Astrocyte of the hippocampus (primary cell): ENCODE data around the gene RAB3B.
"Not testable (repeated sequence)": the region's sequence is repeated elsewhere in the genome, so short reads cannot be mapped to it uniquely, and the experiment has no call there.

Experiments used
- DNase-seq: peaks from one replicate; pipeline ENCODE4 v3.0.0; 2011; ENCODE audit warnings: low read depth, low spot score

RAB3B gene

DNA sequence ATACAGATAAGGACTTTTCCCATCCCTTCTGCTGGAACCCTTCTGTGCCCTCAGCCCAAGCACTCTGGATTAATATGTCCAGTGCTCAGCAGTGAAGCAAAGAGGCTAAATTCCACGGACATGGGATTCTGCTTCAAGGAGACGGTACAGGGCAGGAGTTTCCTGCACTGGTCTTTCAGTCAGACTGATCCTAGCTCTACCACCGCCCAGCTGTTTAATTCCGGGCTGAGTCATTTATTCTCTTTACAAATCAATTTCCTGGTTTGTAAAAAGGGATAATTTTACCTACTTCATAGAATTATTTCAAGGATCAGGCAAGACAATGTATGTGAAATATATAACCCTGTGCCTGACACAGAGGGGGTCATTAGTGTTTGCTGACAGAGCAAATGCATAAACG is 70.4 kb downstream of the RAB3B start:
- DNase-seq = no peak

DNA sequence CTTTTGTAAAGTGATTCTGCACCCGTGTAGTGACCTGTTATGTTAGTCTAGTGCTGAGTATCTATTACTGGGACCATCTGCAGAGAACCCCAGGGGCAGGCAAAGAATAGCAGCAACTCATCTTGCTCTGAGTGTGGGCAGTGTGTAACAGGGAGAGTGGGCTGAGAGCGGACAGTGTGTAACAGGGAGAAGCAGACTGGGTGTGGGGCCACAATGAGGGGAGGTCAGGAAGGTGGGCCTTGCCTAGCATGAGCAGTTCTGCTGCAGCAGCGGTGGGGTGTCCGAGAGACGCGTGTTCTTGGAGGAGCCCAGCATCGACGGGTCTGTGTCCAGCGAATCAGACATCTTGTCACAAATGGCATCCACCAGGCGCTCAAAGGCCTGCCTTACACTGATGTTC is 70.8 kb downstream of the RAB3B start:
- DNase-seq = no peak

DNA sequence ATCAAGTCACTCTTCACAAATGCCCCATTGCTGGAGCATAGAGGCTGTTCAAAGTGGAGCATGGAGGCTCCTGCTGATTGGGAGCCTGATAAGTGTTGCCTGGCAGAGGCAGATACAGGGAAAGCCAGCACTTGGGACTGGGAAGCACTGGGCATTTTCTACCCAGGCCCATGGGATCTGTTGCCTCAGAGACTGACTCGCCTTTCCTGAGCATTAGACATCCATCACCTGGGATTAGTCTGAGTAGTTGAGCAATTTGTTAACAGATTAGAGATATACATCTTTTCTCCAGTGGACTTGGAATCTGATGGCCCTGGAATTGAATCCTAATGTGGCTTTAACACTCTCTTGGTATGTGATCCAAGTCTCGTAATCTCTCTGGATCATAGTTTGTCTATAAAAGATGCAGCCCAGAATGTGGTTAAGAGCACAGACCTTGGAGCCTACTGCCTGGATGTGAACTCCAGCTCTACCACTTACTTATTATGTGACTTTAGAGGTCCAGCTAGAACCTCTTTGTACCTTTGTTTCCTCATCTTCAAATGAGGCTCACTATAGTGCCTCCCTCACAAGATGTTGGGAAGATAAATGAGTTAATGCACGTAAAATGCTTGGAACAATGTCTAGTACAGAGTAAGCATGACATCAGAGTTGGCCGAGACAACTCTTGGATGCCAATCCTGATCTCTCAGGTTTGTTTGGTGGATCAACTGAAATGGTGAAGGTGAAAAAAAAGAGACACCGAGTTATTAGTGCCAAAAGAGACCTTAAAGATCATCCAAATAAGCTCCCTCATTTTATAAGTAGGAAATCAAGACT is 73.7 kb downstream of the RAB3B start:
- DNase-seq = no peak

DNA sequence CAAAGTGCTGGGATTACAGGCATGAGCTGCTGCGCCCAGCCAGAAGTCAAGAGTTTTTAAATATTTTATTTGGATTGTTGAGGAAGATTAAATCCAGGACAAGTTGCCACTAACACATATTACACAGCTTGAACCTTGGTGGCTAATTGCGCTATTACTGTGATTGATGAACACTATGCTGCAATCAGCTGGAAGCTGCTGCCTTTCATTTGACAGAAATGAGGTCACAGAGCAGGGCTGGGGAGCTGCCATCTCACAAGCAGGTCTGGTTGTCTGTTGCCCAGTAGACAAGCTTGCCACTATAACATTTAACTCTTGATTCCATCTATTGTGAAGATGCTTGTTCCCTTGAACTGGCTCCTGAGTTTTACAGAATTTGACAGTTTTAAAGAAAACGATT is 74.5 kb downstream of the RAB3B start:
- DNase-seq = no peak

DNA sequence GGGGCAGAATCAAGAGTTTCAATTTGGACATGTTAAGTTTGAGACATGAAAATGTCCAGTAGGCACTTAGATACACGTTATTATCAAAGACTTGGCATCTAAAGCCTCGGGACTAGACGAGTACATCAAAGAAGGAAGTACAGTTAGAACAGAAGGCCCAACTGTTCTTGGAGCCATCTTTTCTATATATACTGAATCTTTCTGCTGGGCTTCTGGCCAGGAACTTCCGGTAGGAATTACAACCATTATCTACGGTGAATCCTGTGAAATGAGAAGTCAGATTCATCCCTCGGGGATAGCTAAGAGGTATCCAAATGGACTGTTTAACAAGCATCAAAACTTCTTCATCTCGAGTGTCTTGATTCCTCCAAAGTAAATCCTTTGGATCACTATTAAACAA is 77.6 kb downstream of the RAB3B start:
- no peak for DNase-seq

DNA sequence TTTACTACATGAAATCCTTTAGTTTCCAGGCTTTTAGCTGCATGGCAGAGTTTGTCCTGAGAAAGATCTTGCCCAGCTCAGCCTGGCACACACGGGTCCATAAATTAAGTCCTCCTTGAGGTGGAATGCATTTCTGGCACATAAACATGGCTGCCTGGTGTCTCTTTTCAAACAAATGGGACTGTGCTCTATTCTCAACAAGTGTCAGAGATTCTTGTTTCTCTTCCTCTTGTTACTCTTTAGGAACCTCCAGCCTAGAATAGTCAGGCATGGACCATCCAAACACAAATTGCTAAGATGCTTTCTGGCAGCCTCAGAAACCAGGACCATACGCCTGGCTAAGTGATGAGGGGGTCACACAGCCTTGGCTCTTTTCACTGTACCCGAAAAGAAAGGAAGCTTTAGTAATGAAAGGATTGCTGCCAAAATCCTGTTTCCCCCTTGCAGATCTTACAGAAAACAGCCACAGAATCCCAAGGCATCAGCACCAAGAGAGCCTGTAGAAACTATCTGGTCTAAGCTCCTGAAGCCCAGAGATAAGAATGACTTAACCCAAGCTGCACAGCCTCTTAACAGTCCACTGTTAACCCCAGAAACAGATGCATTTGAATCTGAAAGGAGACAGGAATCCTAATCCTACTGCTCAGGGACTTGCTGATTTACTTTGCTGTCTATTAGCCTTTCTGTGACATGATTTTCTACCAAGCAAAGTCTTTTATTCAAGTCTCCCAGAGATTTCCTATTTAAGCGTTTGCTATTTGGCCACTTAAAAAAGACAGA is 80.1 kb downstream of the RAB3B start:
- DNase-seq = no peak

DNA sequence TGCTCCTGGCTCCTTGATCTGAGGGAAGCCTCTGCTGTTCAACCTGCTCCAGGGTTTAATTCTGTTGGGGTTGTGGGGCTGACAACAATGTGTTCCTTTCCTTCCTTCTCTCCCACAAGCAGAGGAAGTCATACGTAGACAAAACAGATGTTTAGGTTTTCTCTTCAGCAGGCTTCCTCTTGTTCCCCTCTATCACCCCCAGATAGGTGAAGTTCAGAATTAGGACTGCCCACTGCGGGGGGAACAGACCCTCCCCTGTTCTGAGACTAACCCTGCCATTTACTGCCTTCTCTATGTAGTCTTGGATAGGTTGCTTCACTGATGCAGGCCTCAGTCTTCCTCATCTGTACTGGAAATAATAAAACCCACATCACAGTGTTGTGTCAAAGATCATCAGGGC is 82.0 kb downstream of the RAB3B start:
- DNase-seq = no peak

DNA sequence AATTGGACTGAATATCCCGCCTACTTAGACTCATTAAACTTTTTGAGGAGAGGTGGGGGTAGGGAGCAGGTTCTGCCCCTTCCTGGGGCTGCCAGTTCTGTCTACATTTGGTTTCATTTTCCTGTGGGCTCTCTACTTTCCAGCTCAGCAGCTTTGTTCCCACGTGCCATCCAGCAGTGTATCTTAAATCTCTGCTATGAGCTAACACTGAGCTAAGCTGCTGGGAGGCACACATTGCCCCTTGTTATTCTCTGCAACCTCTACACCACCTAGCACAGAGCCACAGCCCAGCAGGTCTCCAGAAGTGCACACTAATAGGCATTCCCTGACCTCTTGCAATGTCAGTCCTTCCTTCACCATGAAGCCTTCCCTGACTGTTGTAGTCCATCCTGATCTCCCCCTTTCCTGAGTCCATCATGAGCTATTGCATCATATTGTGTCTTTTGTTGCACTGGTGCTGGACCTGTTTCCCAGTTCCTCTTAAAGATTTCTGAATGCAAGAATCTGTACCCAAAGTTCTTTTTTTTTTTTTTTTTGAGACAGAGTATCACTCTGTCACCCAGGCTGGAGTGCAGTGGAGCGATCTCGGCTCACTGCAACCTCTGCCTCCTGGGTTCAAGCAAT is 83.3 kb downstream of the RAB3B start:
- DNase-seq = no peak

DNA sequence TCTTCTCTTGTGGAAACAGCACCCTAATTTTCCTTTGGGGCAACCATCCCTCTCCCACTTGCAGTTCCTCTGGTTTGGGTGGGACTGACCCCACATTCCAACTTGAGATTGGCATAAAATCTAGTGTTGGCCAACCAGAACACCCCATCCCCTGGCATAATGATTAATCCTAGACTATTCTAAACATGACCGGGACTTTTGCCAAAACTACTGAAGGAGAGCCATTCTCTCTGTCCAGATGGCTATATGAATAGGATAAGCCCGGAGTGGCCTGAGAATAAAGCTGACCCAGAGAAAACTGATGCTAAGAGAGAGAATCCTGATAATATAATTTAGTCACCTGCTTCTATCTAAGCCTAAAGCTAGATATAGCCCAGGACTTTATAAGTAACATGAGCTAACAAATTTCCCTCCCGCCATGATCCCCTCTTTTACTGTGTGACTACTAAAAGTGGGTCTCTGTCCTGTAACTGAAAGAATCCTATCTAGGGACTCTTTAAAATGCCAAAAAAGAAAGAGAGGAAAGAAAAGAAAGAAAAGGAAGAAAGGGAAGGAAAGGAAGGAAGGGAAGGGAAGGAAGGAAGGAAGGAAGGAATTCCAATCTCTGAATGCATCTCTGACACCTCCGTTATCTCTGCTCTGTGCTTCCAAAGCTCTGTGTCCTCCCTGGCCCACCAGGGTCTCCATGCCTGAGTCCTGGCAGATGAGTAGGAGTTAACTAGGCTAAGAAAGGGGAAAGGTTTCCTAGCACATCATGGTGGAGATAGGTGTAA is 84.0 kb downstream of the RAB3B start:
- peak; percentile 54 for DNase-seq

DNA sequence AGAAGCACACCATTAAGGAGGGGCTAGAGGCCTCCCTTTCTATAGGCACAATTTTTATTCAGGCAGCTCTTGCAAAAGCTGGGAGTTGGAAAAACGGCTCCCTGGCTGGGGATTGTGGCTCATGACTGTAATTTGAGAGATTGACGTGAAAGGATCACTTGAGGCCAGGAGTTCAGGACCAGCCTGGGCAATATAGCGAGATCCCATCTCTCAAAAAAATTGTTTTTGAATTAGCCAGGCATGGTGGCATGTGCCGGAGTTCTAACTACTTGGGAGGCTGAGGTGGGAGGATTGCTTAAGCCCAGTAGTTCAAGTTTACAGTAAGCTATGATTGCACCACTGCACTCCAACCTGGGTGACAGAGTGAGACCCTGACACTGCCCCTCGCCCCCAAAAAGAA is 88.0 kb downstream of the RAB3B start:
- DNase-seq = no peak

DNA sequence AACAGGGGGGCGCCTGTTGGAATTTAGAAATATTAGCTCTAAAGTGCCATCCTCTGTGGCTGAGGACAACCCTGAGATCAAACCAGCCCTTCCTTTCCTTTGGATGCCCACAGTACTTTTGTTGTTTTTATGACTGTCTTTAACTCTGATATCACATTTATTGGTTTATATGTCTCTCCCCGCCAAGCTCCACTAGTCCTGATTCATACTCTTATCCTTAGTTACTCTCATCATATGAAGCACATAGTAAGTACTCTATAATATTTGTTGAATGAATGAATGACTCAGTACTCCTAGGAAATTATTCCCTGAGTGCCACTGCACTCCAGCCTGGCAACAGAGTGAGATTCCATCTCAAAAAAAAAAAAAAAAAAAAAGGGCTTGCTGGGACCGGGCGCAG is 89.3 kb downstream of the RAB3B start:
- no peak for DNase-seq

DNA sequence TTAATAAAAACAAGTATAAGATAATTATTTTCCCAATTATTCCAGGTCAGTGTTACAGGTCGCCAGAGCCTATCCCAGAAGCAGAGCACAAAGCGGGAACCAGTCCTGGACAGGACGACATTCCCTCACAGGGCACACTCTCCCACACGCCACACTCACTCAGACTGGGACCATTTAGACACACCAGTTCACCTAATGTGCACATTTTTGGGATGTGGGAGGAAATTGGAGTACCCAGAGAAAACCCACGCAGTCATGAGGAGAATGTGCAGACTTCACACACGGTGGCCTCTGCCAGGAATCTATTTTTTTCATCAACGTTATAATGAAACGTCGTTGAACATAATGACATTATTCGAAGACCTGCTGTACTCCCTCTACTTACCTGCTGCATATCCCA is 91.5 kb downstream of the RAB3B start:
- no peak for DNase-seq

DNA sequence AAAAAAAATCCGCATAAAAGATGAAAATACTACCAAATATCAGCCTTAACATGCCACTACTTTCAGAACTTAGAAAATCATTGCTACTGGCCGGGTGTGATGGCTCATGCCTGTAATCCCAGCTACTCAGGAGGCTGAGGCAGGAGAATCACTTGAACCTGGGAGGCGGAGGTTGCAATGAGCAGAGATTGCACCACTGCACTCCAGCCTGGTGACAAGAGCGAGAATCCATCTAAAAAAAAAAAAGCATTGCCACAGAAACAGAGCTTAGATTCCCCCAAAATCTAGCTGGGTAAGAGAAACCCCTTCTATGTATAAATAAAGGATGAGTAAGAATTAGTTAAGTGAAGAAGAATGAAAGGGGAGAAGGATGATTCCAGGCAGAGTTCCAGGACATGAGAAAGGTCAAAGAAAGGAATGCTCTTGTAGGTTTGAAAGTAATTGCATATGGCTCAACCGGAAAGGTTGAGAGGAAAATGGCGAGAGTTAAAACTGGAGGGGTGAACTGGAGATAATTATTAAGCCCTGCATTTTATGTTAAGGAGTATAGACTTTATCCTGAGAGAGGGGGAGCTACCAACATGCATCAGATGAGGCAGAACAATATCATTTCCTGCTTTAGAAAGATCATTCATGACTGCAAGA is 92.3 kb downstream of the RAB3B start:
- peak; percentile 42 for DNase-seq

DNA sequence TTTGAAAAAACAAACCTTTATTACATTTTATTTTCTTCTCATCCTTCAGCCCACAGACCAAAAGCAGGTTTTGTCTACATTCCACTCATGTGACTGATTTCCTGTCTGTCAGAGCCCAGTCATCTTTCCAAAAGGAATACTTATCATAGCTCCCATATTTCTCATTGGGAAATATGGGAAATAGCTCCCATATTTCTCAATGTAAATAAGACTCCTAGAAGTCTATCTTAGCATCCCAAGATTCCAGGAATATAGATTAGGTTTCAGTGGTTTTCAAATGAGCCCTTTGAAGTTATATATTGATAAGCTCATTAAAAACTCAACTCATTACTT is 92.8 kb downstream of the RAB3B start:
- peak; percentile 58 for DNase-seq

DNA sequence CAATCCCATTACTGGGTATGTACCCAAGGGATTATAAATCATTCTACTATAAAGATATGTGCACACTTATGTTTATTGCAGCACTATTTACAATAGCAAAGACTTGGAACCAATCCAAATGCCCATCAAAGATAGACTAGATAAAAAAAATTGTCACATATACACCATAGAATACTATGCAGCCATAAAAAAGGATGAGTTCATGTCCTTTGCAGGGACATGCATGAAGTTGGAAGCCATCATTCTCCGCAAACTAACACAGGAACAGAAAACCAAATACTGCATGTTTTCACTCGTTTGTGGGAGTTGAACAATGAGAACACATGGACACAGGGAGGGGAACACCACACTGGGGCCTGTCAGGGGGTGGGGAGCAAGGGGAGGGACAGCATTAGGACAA is 95.8 kb downstream of the RAB3B start:
- not testable (repeated sequence) for DNase-seq

DNA sequence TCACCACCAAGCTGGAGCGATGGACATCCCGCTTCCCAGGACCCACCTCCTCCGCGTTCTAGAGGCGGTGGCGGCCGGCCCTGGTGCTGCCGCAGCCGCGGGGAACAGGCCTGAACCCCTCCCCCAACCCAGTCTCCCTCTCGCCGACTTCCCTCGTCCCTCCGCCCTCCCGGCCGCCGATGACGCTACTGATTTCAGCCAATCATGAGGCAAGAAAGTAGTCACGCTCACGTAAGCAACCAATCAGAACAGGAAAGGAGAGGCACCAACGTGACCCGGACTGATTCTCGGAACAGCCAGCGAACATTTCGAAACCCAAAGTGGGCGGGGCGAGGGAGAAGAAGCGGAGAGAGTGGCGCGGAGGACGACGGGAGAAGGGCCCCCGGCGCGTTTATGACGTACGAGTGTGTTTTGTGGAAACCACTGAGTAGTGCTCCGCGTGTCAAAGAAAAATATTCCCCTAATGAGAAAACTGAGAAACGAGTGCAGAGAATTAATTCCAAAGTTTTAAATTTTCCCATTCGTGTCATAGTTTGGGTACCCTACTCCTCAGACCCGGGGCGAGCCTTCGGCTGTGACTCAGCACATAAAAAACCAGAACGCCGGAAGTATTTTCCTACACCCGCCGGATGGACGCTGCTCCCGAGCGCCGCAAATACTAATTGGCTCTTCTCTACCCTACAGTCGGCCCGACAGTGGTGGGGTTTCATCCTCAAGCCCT is 111.7 kb downstream of the RAB3B start, which contains the start of gene NRDC:
NRDC (minus strand) TSS at position 112 of the 721 bp plus-strand sequence. CDS start 112 bp downstream, outside the sequence.
- DNase-seq = peak; percentile 100

DNA sequence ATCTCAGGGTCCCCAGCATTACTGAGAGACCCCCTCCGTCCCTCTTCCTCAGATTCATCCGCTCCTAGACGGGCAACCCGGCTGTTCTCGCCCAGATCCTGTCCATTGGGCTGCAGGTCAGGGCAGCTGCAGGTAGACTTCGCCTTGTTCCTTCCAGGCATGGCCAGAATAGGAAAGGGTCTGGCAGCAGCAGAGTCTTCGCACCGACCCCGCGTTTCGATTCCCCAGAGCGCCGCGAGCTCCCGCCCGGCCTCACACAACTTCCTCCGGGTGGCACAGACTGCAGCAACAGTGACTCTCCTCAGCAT is 112.2 kb downstream of the RAB3B start:
- no peak for DNase-seq

DNA sequence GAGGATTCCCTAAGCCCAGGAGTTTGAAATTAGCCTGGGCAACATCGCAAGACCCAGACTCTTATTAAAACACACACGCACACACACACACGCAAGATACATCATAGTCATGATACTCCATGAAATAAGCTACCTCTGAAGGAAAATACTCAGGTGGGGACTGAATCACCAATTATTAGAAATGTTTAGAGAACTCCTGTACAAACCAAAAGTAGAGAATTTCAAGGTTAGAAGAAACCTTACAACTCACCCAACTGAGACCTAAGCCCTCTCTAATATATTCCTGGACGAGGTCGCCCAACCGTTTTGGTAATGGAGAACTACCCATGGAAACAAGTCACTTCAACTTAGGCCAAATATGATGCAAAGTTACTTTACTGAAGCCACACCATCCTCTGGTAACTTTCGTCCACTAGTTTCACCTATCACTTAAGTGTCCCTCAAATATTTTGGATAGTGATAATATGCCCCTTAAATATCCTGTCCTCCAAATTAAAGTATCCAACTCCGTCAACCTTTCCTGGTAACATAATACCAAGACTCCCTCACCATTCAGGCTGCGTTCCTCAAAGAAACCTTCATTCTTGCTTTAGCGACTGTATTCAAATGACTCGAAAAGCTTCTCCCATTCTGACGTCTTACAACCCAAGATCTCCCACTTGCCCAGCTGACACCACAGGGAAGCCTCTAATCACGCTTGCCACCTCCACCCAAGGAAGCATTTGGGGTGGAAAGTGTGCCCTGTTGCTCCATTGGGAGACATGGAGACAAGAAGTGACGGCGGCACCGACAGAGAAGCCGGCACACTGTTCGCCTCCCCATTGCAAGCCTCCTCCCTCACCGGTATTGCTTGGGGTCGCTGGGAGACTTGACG is 112.8 kb downstream of the RAB3B start:
- peak; percentile 61 for DNase-seq

DNA sequence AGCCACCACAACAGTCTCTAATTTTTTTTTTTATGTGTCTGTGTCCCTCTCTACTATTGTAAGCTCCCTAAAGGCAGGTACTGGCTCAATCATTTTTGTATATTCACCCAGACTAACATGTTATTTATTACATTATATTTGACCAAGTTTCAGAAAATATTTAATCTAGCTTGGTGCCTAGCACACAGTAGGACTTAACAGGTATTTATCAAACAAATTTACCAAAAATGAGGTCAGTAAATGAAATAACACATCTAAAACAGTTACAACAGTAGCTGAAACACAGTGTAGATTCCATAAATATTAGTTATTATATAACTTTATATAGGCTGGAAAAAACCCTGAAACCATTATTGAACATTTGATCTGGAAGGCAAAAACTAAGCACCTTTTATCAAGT is 114.7 kb downstream of the RAB3B start:
- no peak for DNase-seq

DNA sequence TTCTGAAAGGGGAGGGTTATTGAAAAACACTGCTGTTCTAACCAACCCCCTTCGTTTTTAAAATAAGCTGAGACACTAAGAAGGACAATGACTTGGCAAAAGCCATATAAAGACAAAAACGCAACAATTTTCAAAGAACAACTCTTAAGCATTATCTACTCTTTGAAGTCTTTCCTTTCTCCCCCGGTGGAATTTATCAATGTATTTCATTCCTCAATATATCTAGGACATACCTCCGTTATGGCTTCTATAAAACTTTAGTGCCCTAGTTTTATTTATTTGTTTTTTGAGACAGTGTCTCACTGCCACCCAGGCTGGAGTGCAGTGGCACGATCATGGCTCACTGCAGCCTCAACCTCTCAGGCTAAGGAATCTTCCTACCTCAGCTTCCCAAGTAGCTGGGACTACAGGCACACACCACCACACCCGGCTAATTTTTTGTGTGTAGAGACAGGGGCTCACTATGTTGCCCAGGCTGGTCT is 115.2 kb downstream of the RAB3B start:
- no peak for DNase-seq
